A549 (cell line): ENCODE data around the gene CBX3. TPM values are rescaled to one million over a fixed set of nuclear protein-coding genes. Genes with fewer than 3 reads are reported as not detected.

ENCODE experiments used
- ATAC-seq, 2 experiments: fragments of 200-7000 bp in 1 of 2; fragments of >200 bp in 1 of 2; cut with Nextera tagmentation in 1 of 2; cut with Tn5 transposase in 1 of 2; 3 replicates each; pipeline versions ENCODE4 v1.8.0 to v1.9.1; 2018 to 2020; ENCODE audit warnings: mild to moderate bottlenecking in 1 of 2, moderate library complexity in 1 of 2
- CTCF ChIA-PET: fragments of 300-600 bp; sonication (Branson Sonifier 250); formaldehyde crosslinking; extraction: SDS; loops from one replicate; lab custom pipeline; 2021; ENCODE audit warnings: antibody characterized with exemption, inconsistent platforms; lab: Yijun Ruan, JAX
- POLR2A ChIA-PET: fragments of 350-600 bp; formaldehyde crosslinking; extraction: SDS; loops from one replicate; lab custom pipeline; 2021; ENCODE audit warnings: antibody characterized with exemption, inconsistent platforms; lab: Yijun Ruan, JAX
- DNase-seq, 2 experiments: peaks; one replicate each; pipeline versions ENCODE4 v3.0.0 to v3.0.0-alpha.2; 2011 to 2016; ENCODE audit warnings: low read depth in 1 of 2, low spot score in 1 of 2
- FAIRE-seq: peaks from 2 replicates; lab custom pipeline; 2011; peaks lifted over from hg19 to GRCh38; lab: Jason Lieb, UNC
- H3K27ac ChIP-seq, 2 experiments: fragments of >200 bp; sonication (Bioruptor Twin); formaldehyde crosslinking; 3 replicates each; pipeline ENCODE4 v1.5.1; 2016 to 2017
- H3K4me1 ChIP-seq: fragments of >200 bp; sonication (Bioruptor Twin); formaldehyde crosslinking; 3 replicates; pipeline ENCODE4 v1.6.1; 2016
- H3K4me2 ChIP-seq: fragments of >200 bp; sonication (Bioruptor Twin); formaldehyde crosslinking; 3 replicates; pipeline ENCODE4 v1.6.1; 2016
- H3K4me3 ChIP-seq: fragments of >200 bp; sonication (Bioruptor Twin); formaldehyde crosslinking; 3 replicates; pipeline ENCODE4 v1.5.1; 2016
- H3K9me3 ChIP-seq: fragments of >200 bp; sonication (Bioruptor Twin); formaldehyde crosslinking; 3 replicates; pipeline ENCODE4 v1.6.1; 2016
- FOSB ChIP-seq: fragments of 250-450 bp; sonication (Bioruptor Pico); IDR thresholded peaks from 2 replicates; pipeline ENCODE4 v1.5.0; 2020; ENCODE audit warnings: mild to moderate bottlenecking, moderate library complexity
- FOSL2 ChIP-seq, 2 experiments: fragments of 450-650 bp in 1 of 2; fragments of >200 bp in 1 of 2; sonication (Bioruptor Twin) in 1 of 2; formaldehyde crosslinking; IDR thresholded peaks; 2 replicates each; pipeline versions ENCODE4 v1.5.0 to v1.6.1; 2016 to 2020; ENCODE audit warnings: mild to moderate bottlenecking in 1 of 2, moderate library complexity in 1 of 2
- HOXA7 ChIP-seq: fragments of 250-450 bp; sonication (Bioruptor Pico); IDR thresholded peaks from 2 replicates; pipeline ENCODE4 v1.5.0; 2020; ENCODE audit warnings: mild to moderate bottlenecking, moderate library complexity
- HOXB13 ChIP-seq: fragments of 250-450 bp; sonication (Bioruptor Pico); IDR thresholded peaks from 2 replicates; pipeline ENCODE4 v1.5.0; 2020; ENCODE audit warnings: low read depth, mild to moderate bottlenecking, moderate library complexity
- MYC ChIP-seq: IDR thresholded peaks from 2 replicates; pipeline ENCODE4 v1.6.1; 2012; ENCODE audit warnings: mild to moderate bottlenecking, inconsistent platforms, low read length, improper control_type of control experiment, borderline replicate concordance
- RARB ChIP-seq: fragments of 250-450 bp; sonication (Bioruptor Pico); IDR thresholded peaks from 2 replicates; pipeline ENCODE4 v1.8.0; 2021; ENCODE audit warnings: mild to moderate bottlenecking, moderate library complexity
- TFCP2L1 ChIP-seq: fragments of 250-450 bp; sonication (Bioruptor Pico); IDR thresholded peaks from 2 replicates; pipeline ENCODE4 v1.5.0; 2021; ENCODE audit warnings: mild to moderate bottlenecking
- ZFP36 ChIP-seq: fragments of 450-650 bp; IDR thresholded peaks from 2 replicates; pipeline ENCODE4 v1.6.1; 2014; ENCODE audit warnings: borderline replicate concordance; ENCODE audit not compliant: partially characterized antibody
- WGBS: methylation state at CpG from one replicate; pipeline ENCODE4 v1.1.6; 2017; ENCODE audit errors: missing lambda C conversion rate; 5-methylcytosine and 5-hydroxymethylcytosine counted together
- polyA plus RNA-seq, 4 experiments: library from polyadenylated mRNA; depleted of rRNA in 3 of 4; stranded (reverse); fragments of >200 nt; fragmentation: RNase III in 1 of 4; extraction: RNeasy Plus Mini Kit Qiagen cat#74134 plus additional on column Dnase treatment in 1 of 4; gene quantifications; 2 replicates in 3 of 4; 3 replicates in 1 of 4; pipeline ENCODE4 v1.2.3, GENCODE V29; 2011 to 2017
- TF ChIP-seq, protein P1 (sequence below): fragments of >200 bp; sonication (Bioruptor Twin); formaldehyde crosslinking; IDR thresholded peaks from 3 replicates; pipeline ENCODE4 v1.5.1; 2016
- TF ChIP-seq, protein P2 (sequence below): IDR thresholded peaks from 2 replicates; pipeline ENCODE4 v1.6.1; 2012
- TF ChIP-seq, protein P3 (sequence below): fragments of 200-600 bp; sonication (generic); IDR thresholded peaks from 2 replicates; pipeline ENCODE4 v1.6.1; 2016; ENCODE audit warnings: antibody characterized with exemption, mild to moderate bottlenecking, moderate library complexity
- TF ChIP-seq, protein P4 (sequence below): fragments of 450-650 bp; IDR thresholded peaks from 2 replicates; pipeline ENCODE4 v1.6.1; 2014; ENCODE audit warnings: antibody characterized with exemption

Gene CBX3
- polyA plus RNA-seq, 2 of the 4 experiments (the other 2 are of a cell fraction): 275 to 288 TPM

DNA sequence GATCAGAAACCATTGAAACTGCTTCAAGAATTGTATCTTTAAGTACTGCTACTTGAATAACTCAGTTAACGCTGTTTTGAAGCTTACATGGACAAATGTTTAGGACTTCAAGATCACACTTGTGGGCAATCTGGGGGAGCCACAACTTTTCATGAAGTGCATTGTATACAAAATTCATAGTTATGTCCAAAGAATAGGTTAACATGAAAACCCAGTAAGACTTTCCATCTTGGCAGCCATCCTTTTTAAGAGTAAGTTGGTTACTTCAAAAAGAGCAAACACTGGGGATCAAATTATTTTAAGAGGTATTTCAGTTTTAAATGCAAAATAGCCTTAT lies 15.7 kb upstream of the CBX3 start:
- TF ChIP-seq RARB: peak; percentile 19; the same call in 1 of the 2 replicates
- TF ChIP-seq, protein P1, sequence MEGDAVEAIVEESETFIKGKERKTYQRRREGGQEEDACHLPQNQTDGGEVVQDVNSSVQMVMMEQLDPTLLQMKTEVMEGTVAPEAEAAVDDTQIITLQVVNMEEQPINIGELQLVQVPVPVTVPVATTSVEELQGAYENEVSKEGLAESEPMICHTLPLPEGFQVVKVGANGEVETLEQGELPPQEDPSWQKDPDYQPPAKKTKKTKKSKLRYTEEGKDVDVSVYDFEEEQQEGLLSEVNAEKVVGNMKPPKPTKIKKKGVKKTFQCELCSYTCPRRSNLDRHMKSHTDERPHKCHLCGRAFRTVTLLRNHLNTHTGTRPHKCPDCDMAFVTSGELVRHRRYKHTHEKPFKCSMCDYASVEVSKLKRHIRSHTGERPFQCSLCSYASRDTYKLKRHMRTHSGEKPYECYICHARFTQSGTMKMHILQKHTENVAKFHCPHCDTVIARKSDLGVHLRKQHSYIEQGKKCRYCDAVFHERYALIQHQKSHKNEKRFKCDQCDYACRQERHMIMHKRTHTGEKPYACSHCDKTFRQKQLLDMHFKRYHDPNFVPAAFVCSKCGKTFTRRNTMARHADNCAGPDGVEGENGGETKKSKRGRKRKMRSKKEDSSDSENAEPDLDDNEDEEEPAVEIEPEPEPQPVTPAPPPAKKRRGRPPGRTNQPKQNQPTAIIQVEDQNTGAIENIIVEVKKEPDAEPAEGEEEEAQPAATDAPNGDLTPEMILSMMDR: no peak
- ChIA-PET CTCF (interaction anchor here (1.8 kb wide), 1 partner anchor 13 kb away, joined by 4 read pairs; no protein-coding TSS in a partner anchor), POLR2A (no interaction called here)
- no peak for ATAC-seq
- peaks cover 89% of the 10 kb centered on the region for H3K4me1 ChIP-seq
- DNase-seq: no peak
- H3K4me3 ChIP-seq: no peak overlapping the region
- no peak for FAIRE-seq
- H3K9me3 ChIP-seq: no peaks in the 10 kb centered on the region
- peak overlapping the region; percentile 7; the same call in 1 of the 3 replicates for H3K4me2 ChIP-seq
- 98% methylated on average over 1 of the region's 1 CpG for WGBS
- no peak overlapping the region for H3K27ac ChIP-seq

DNA sequence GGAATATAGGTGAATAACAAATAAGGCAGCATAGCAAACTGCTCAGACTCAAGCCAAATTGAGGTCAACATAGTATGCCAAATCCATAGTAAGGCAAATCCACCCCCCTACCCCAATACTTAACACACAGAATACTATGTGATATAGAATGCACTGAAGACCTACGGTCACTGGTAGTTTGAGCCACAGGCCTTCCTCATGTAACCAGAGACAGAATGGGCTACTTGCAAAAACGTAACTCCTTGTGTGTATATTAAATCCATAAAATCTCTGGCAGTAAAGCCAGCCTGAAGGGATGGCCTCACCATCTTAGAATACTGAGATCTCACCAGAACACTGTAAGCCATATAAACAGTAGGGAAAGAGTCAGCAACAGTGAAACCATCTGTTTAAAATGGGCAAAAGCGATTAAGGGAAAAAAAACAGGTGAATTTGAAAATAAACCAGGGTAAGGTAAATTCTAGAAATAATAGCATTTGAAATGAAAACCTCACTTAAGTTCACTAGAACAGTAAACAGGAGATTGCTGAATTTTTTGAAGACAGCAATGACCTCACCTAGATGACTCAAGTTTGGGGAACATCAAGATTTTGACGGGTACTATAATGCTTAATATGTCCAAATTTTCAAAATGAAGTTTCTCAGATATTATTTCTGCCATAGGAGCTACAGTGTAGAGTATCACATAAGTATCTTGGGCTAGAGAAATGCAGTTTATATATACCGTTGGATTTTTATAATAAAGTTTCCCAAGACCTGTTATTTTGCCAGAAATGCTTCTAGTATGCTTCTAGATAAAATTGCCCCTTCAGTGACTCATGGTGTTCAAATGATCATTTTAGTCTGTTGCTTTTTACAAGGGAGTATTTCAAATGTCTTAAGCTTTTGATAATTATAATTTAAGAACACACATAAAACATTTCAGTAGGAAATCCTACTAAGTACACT lies 14.9 kb upstream of the CBX3 start:
- Histone ChIP-seq H3K4me1 (peaks cover 95% of the 10 kb centered on the region), H3K9me3 (no peaks in the 10 kb centered on the region), H3K4me3 (no peak overlapping the region), H3K27ac (no peak overlapping the region), H3K4me2 (0 out of 3 replicates have a peak overlapping the region, but pooled peaks have one; percentile 3)
- peak in 1 of 2 experiments; percentile 14; a peak in 3 of 6 replicates for ATAC-seq
- 66% methylated on average over 5 of the region's 5 CpGs for WGBS
- TF ChIP-seq RARB: no peak
- no peak for TF ChIP-seq MYC
- peak; percentile 54; the same call in 1 of the 2 replicates for TF ChIP-seq HOXA7 (CRISPR knock-in tag)
- TF ChIP-seq FOSL2 (IDR thresholded peaks at IDR 0.05): no peak
- peak; percentile 51; the same call in 1 of the 2 replicates for TF ChIP-seq FOSL2 (CRISPR knock-in tag; IDR thresholded peaks at IDR 0.05)
- TF ChIP-seq, protein P2, sequence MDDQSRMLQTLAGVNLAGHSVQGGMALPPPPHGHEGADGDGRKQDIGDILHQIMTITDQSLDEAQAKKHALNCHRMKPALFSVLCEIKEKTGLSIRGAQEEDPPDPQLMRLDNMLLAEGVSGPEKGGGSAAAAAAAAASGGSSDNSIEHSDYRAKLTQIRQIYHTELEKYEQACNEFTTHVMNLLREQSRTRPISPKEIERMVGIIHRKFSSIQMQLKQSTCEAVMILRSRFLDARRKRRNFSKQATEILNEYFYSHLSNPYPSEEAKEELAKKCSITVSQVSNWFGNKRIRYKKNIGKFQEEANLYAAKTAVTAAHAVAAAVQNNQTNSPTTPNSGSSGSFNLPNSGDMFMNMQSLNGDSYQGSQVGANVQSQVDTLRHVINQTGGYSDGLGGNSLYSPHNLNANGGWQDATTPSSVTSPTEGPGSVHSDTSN: no peak
- no peak for TF ChIP-seq ZFP36
- TF ChIP-seq, protein P3, sequence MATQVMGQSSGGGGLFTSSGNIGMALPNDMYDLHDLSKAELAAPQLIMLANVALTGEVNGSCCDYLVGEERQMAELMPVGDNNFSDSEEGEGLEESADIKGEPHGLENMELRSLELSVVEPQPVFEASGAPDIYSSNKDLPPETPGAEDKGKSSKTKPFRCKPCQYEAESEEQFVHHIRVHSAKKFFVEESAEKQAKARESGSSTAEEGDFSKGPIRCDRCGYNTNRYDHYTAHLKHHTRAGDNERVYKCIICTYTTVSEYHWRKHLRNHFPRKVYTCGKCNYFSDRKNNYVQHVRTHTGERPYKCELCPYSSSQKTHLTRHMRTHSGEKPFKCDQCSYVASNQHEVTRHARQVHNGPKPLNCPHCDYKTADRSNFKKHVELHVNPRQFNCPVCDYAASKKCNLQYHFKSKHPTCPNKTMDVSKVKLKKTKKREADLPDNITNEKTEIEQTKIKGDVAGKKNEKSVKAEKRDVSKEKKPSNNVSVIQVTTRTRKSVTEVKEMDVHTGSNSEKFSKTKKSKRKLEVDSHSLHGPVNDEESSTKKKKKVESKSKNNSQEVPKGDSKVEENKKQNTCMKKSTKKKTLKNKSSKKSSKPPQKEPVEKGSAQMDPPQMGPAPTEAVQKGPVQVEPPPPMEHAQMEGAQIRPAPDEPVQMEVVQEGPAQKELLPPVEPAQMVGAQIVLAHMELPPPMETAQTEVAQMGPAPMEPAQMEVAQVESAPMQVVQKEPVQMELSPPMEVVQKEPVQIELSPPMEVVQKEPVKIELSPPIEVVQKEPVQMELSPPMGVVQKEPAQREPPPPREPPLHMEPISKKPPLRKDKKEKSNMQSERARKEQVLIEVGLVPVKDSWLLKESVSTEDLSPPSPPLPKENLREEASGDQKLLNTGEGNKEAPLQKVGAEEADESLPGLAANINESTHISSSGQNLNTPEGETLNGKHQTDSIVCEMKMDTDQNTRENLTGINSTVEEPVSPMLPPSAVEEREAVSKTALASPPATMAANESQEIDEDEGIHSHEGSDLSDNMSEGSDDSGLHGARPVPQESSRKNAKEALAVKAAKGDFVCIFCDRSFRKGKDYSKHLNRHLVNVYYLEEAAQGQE: no peak
- peak; percentile 54; the same call in 1 of the 2 replicates for TF ChIP-seq FOSB
- TF ChIP-seq HOXB13 (CRISPR knock-in tag): no peak
- TF ChIP-seq, protein P4, sequence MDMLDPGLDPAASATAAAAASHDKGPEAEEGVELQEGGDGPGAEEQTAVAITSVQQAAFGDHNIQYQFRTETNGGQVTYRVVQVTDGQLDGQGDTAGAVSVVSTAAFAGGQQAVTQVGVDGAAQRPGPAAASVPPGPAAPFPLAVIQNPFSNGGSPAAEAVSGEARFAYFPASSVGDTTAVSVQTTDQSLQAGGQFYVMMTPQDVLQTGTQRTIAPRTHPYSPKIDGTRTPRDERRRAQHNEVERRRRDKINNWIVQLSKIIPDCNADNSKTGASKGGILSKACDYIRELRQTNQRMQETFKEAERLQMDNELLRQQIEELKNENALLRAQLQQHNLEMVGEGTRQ: no peak
- peak; percentile 82 for TF ChIP-seq TFCP2L1 (CRISPR knock-in tag)
- ChIA-PET POLR2A (interaction anchor here (1.2 to 3.8 kb wide), 6 partner anchors 11 to 35 kb away, joined by 6 to 42 read pairs (median 10); partner anchors contain the start of genes CBX3, HNRNPA2B1 and NFE2L3), CTCF (interaction anchor here (1.2 to 3.2 kb wide), 4 partner anchors 11 to 294 kb away, joined by 4 to 31 read pairs (median 10); no protein-coding TSS in a partner anchor)
- DNase-seq: no peak
- peak; percentile 23 for FAIRE-seq
